ENCODE data around the gene TRPM4.
"Not testable (repeated sequence)": the region's sequence is repeated elsewhere in the genome, so short reads cannot be mapped to it uniquely, and the experiment has no call there.

TRPM4 gene

DNA sequence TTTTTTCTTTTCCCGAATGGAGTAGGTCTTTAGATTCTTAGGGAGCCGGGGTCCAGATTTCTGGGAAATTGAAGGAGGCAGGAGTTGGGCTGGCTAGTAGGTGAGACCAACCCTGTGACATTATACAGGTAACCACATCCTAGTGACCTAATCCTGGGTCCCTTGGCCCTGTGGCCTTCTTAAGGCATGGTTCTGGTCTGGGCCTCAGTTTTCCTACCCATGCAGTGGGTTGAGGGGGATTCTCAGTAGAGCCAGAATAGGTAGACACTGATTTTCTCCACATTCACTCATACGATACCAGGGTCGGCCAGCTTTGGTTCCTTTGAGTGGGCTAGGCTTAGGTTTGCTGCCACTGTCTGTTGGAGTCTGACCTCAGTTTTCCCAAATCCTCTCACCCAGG, 31.0 kb upstream of the TRPM4 start:
- no peaks in the 10 kb centered on the region for H4K20me1 ChIP-seq (ENCODE audit: insufficient read depth, low read length)
- TF ChIP-seq EZH2 (IDR thresholded peaks at IDR 0.05; ENCODE audit: borderline replicate concordance, low read depth, low read length, severe bottlenecking): no peak
- TF ChIP-seq, protein P1, sequence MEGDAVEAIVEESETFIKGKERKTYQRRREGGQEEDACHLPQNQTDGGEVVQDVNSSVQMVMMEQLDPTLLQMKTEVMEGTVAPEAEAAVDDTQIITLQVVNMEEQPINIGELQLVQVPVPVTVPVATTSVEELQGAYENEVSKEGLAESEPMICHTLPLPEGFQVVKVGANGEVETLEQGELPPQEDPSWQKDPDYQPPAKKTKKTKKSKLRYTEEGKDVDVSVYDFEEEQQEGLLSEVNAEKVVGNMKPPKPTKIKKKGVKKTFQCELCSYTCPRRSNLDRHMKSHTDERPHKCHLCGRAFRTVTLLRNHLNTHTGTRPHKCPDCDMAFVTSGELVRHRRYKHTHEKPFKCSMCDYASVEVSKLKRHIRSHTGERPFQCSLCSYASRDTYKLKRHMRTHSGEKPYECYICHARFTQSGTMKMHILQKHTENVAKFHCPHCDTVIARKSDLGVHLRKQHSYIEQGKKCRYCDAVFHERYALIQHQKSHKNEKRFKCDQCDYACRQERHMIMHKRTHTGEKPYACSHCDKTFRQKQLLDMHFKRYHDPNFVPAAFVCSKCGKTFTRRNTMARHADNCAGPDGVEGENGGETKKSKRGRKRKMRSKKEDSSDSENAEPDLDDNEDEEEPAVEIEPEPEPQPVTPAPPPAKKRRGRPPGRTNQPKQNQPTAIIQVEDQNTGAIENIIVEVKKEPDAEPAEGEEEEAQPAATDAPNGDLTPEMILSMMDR (IDR thresholded peaks at IDR 0.05; ENCODE audit: borderline replicate concordance, extremely low read depth, low read length, poor library complexity, severe bottlenecking): no peak
- H3K9me3 ChIP-seq (ENCODE audit: insufficient read depth, low read length, severe bottlenecking): no peaks in the 10 kb centered on the region
- no peak overlapping the region for H2AFZ ChIP-seq (ENCODE audit: low read depth, low read length)
- no peak for DNase-seq
- no peak overlapping the region for H3K4me3 ChIP-seq (ENCODE audit: low read depth in 1 of 2, low read length in 2 of 2)
- H3K36me3 ChIP-seq (ENCODE audit: insufficient read depth, low read length): peaks cover 10% of the 10 kb centered on the region
- no peak overlapping the region for H3K4me2 ChIP-seq (ENCODE audit: insufficient read depth, low read length)
- H3K27ac ChIP-seq (ENCODE audit: low read length): no peak overlapping the region
- H3K79me2 ChIP-seq (ENCODE audit: insufficient read depth, low read length): peaks cover 10% of the 10 kb centered on the region
- no peak for ATAC-seq (ENCODE audit: insufficient read depth, low read depth)
- no peaks in the 10 kb centered on the region for H3K27me3 ChIP-seq (ENCODE audit: insufficient read depth, low read length, poor library complexity)
- no peak overlapping the region for H3K9ac ChIP-seq (ENCODE audit: low read depth, low read length)
- peaks cover 22% of the 10 kb centered on the region for H3K4me1 ChIP-seq (ENCODE audit: insufficient read depth, low read length)

DNA sequence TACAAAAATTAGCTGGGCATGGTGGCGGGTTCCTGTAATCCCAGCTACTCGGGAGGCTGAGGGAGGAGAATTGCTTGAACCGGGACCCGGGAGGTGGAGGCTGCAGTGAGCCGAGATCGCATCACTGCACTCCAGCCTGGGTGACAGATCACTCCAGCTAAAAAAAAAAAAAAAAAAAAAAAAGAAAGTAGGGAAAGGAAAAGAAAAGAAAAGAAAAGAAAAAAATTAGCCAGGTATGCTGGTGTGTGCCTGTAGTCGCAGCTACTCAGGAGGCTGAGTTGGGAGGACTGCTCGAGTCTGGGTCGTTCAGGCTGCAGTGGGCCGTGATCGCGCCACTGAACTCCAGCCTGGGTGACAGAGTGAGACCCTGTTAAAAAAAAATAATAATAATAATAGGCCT, 30.4 kb upstream of the TRPM4 start:
- peak overlapping the region in 1 of 2 experiments; percentile 45; a peak in 1 of 4 replicates for H3K4me3 ChIP-seq (ENCODE audit: low read depth in 1 of 2, low read length in 2 of 2)
- not testable (repeated sequence) for H3K79me2 ChIP-seq (ENCODE audit: insufficient read depth, low read length); DNase-seq; ATAC-seq (ENCODE audit: insufficient read depth, low read depth); H3K27me3 ChIP-seq (ENCODE audit: insufficient read depth, low read length, poor library complexity); H3K36me3 ChIP-seq (ENCODE audit: insufficient read depth, low read length); H3K27ac ChIP-seq (ENCODE audit: low read length); H3K9me3 ChIP-seq (ENCODE audit: insufficient read depth, low read length, severe bottlenecking); H4K20me1 ChIP-seq (ENCODE audit: insufficient read depth, low read length)
- peak overlapping the region; percentile 73; the same call in 1 of the 2 replicates for H2AFZ ChIP-seq (ENCODE audit: low read depth, low read length)
- peak overlapping the region; percentile 47 for H3K9ac ChIP-seq (ENCODE audit: low read depth, low read length)
- peaks cover 22% of the 10 kb centered on the region for H3K4me1 ChIP-seq (ENCODE audit: insufficient read depth, low read length)
- peak overlapping the region; percentile 96 for H3K4me2 ChIP-seq (ENCODE audit: insufficient read depth, low read length)

DNA sequence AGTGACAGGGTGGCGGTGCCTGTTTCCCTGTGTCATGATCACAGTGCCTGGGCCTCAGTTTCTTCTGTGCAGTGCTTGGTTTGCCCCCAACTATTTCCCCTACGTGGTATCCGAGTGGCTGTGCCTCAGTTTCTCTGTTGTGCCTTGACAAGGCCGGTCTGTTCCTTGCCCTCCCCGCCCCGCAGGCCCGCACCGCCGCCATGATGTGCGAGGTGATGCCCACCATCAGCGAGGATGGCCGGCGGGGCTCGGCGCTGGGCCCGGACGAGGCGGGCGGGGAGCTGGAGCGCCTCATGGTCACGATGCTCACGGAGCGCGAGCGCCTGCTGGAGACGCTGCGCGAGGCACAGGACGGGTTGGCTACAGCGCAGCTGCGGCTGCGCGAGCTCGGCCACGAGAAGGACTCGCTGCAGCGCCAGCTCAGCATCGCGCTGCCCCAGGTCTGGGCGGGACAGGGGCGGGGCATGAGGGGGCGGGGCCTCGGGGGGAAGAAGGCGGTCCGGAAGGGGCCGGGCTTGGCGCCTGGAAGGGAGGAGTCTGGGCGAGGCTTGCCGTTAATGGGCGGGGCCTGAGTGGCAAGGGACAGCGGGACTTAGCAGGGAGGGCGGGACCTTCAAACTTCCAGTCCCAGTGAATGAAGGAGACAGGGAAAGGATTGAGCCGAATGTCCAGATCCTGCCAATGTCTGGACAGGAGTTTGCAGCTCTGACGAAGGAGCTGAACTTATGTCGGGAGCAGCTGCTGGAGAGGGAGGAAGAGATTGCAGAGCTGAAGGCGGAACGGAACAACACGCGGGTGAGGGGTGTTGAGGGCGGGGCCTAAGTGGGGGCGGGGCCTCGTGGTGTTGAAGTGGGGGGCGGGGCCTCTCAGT, 29.7 kb upstream of the TRPM4 start:
- peaks cover 10% of the 10 kb centered on the region for H3K79me2 ChIP-seq (ENCODE audit: insufficient read depth, low read length)
- peak; percentile 95 for ATAC-seq (ENCODE audit: insufficient read depth, low read depth)
- H3K4me1 ChIP-seq (ENCODE audit: insufficient read depth, low read length): peaks cover 22% of the 10 kb centered on the region
- H3K9me3 ChIP-seq (ENCODE audit: insufficient read depth, low read length, severe bottlenecking): no peaks in the 10 kb centered on the region
- peak; percentile 96 for DNase-seq
- H4K20me1 ChIP-seq (ENCODE audit: insufficient read depth, low read length): no peaks in the 10 kb centered on the region
- peak overlapping the region; percentile 99 for H2AFZ ChIP-seq (ENCODE audit: low read depth, low read length)
- peak overlapping the region; percentile 89 for H3K27ac ChIP-seq (ENCODE audit: low read length)
- H3K4me2 ChIP-seq (ENCODE audit: insufficient read depth, low read length): peak overlapping the region; percentile 96
- no peaks in the 10 kb centered on the region for H3K27me3 ChIP-seq (ENCODE audit: insufficient read depth, low read length, poor library complexity)
- H3K4me3 ChIP-seq (ENCODE audit: low read depth in 1 of 2, low read length in 2 of 2): peak overlapping the region; percentile 22 to 80; a peak in 3 of 4 replicates
- TF ChIP-seq, protein P1 (IDR thresholded peaks at IDR 0.05; ENCODE audit: borderline replicate concordance, extremely low read depth, low read length, poor library complexity, severe bottlenecking): peak; percentile 39
- TF ChIP-seq EZH2 (IDR thresholded peaks at IDR 0.05; ENCODE audit: borderline replicate concordance, low read depth, low read length, severe bottlenecking): no peak
- H3K9ac ChIP-seq (ENCODE audit: low read depth, low read length): peak overlapping the region; percentile 47
- peaks cover 14% of the 10 kb centered on the region for H3K36me3 ChIP-seq (ENCODE audit: insufficient read depth, low read length)

DNA sequence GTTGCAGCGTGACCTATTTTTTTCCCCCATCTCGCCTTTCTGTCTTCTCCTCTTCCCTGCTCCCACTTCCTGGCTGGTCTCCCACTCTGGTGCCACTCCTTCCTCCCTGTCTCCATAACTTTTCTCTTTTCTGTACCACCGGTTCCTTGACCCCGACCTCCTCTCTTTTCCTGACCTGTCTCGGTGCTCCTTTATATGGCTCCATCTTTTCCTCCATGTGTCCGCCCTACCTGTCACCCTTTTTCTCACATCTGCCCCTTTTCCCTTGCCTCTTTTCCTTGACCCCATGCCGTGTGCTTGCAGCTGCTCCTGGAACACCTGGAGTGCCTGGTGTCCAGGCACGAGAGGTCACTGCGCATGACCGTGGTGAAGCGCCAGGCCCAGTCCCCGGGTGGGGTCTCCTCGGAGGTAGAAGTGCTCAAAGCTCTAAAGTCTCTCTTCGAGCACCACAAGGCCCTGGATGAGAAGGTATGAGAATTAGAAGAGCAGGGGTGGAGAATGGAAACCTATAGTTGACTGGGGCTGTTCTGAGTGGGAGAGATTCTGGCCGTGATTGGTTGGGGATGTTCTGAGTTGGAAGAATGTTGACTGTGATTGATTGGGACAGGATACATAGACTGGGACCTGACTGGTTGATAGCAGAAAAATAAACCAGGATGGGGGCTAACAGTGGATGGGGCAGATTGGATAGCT, 28.9 kb upstream of the TRPM4 start:
- Histone ChIP-seq H3K36me3 (ENCODE audit: insufficient read depth, low read length) (peaks cover 17% of the 10 kb centered on the region), H3K4me3 (ENCODE audit: low read depth in 1 of 2, low read length in 2 of 2) (peak overlapping the region; percentile 22 to 80; a peak in 3 of 4 replicates), H3K27me3 (ENCODE audit: insufficient read depth, low read length, poor library complexity) (no peaks in the 10 kb centered on the region), H3K9ac (ENCODE audit: low read depth, low read length) (peak overlapping the region; percentile 47), H3K27ac (ENCODE audit: low read length) (peak overlapping the region; percentile 89), H3K4me2 (ENCODE audit: insufficient read depth, low read length) (peak overlapping the region; percentile 96), H2AFZ (ENCODE audit: low read depth, low read length) (peak overlapping the region; percentile 99), H3K9me3 (ENCODE audit: insufficient read depth, low read length, severe bottlenecking) (no peaks in the 10 kb centered on the region), H4K20me1 (ENCODE audit: insufficient read depth, low read length) (no peaks in the 10 kb centered on the region), H3K79me2 (ENCODE audit: insufficient read depth, low read length) (peaks cover 10% of the 10 kb centered on the region), H3K4me1 (ENCODE audit: insufficient read depth, low read length) (peaks cover 22% of the 10 kb centered on the region)
- TF ChIP-seq, protein P1 (IDR thresholded peaks at IDR 0.05; ENCODE audit: borderline replicate concordance, extremely low read depth, low read length, poor library complexity, severe bottlenecking): no peak
- TF ChIP-seq EZH2 (IDR thresholded peaks at IDR 0.05; ENCODE audit: borderline replicate concordance, low read depth, low read length, severe bottlenecking): no peak
- ATAC-seq (ENCODE audit: insufficient read depth, low read depth) (no peak), DNase-seq (no peak)

All from DND-41 (cell line).